Endothelial cell of umbilical vein (primary cell): ENCODE data around the gene EIF4B. TPM values are rescaled to one million over a fixed set of nuclear protein-coding genes. Genes with fewer than 3 reads are reported as not detected.

Experiments
- BruUV-seq: library from RNA; stranded (reverse); fragments of 400-500 nt; replicated peaks from 2 replicates; lab custom pipeline; 2021; lab: Mats Ljungman, UMichigan
- CTCF ChIA-PET: fragments of 300-600, 350-600 bp; sonication (Branson Sonifier 250); formaldehyde crosslinking; loops from one replicate; lab custom pipeline; 2021; ENCODE audit warnings: antibody characterized with exemption, inconsistent platforms; lab: Charles Lee
- POLR2A ChIA-PET: fragments of 300-600, 350-600 bp; sonication (Branson Sonifier 250); formaldehyde crosslinking; loops from one replicate; lab custom pipeline; 2021; ENCODE audit warnings: antibody characterized with exemption, inconsistent platforms; lab: Charles Lee
- DNase-seq: peaks from one replicate; pipeline ENCODE4 v3.0.0-alpha.2; 2011; ENCODE audit warnings: low read depth, low spot score
- FAIRE-seq: peaks from 2 replicates; lab custom pipeline; 2011; peaks lifted over from hg19 to GRCh38; lab: Jason Lieb, UNC
- H2AFZ ChIP-seq: 2 replicates; pipeline ENCODE4 v1.6.0; 2012; ENCODE audit warnings: low read depth, low read length, control low read depth, inconsistent platforms
- H3K27ac ChIP-seq: 2 replicates; pipeline ENCODE4 v1.5.1; 2011; ENCODE audit warnings: low read depth, mild to moderate bottlenecking, control low read depth, low read length, moderate library complexity; ENCODE audit not compliant: insufficient read depth
- H3K27me3 ChIP-seq, 2 experiments: 2 replicates each; pipeline versions ENCODE4 v1.6.0 to v1.6.1; 2011; ENCODE audit warnings: low read length in 2 of 2, mixed read lengths in 1 of 2; ENCODE audit not compliant: control insufficient read depth in 2 of 2, insufficient read depth in 2 of 2
- H3K36me3 ChIP-seq, 2 experiments: 2 replicates in 1 of 2; 3 replicates in 1 of 2; pipeline ENCODE4 v1.5.1; 2011; ENCODE audit warnings: low read length in 2 of 2, mild to moderate bottlenecking in 1 of 2, moderate library complexity in 1 of 2; ENCODE audit not compliant: control insufficient read depth in 2 of 2, insufficient read depth in 2 of 2; ENCODE audit errors: extremely low read depth in 1 of 2
- H3K4me1 ChIP-seq: 3 replicates; pipeline ENCODE4 v1.5.1; 2011; ENCODE audit warnings: mild to moderate bottlenecking, low read length; ENCODE audit not compliant: control insufficient read depth, insufficient read depth; ENCODE audit errors: extremely low read depth
- H3K4me2 ChIP-seq: 2 replicates; pipeline ENCODE4 v1.6.1; 2011; ENCODE audit warnings: low read length, control low read depth, mixed read lengths; ENCODE audit not compliant: insufficient read depth
- H3K4me3 ChIP-seq, 3 experiments: fragments of 200-600 bp in 1 of 3; sonication (generic), shearing (Covaris generic) in 1 of 3; replicated peaks in 1 of 3; 2 replicates each; pipeline ENCODE4 v1.5.1; 2011 to 2016; ENCODE audit warnings: control low read depth in 3 of 3, low read length in 3 of 3, mild to moderate bottlenecking in 2 of 3, inconsistent platforms in 1 of 3, low read depth in 1 of 3, moderate library complexity in 1 of 3; ENCODE audit not compliant: insufficient read depth in 1 of 3
- H3K79me2 ChIP-seq: 2 replicates; pipeline ENCODE4 v1.6.0; 2012; ENCODE audit warnings: low read length, inconsistent platforms; ENCODE audit not compliant: control insufficient read depth, insufficient read depth
- H3K9ac ChIP-seq: replicated peaks from 2 replicates; pipeline ENCODE3; 2011; ENCODE audit warnings: low read length, control low read depth; ENCODE audit not compliant: insufficient read depth; ENCODE audit errors: extremely low read depth
- H3K9me1 ChIP-seq: replicated peaks from 3 replicates; pipeline ENCODE4 v1.6.0; 2011; ENCODE audit warnings: mild to moderate bottlenecking, low read length; ENCODE audit not compliant: control insufficient read depth, insufficient read depth; ENCODE audit errors: extremely low read depth
- H3K9me3 ChIP-seq: replicated peaks from 2 replicates; pipeline ENCODE4 v1.5.1; 2012; ENCODE audit warnings: low read length, inconsistent platforms; ENCODE audit not compliant: control insufficient read depth, insufficient read depth
- H4K20me1 ChIP-seq: replicated peaks from 2 replicates; pipeline ENCODE3; 2011; ENCODE audit warnings: mild to moderate bottlenecking, low read length; ENCODE audit not compliant: control insufficient read depth, insufficient read depth; ENCODE audit errors: extremely low read depth
- EZH2 ChIP-seq: IDR thresholded peaks from 2 replicates; pipeline ENCODE4 v1.6.1; 2012; ENCODE audit warnings: borderline replicate concordance, low read depth, mild to moderate bottlenecking, moderate library complexity, low read length, inconsistent platforms; ENCODE audit not compliant: severe bottlenecking
- FOS ChIP-seq: IDR thresholded peaks from 2 replicates; pipeline ENCODE4 v1.6.1; 2011; ENCODE audit warnings: mild to moderate bottlenecking, low read length, moderate library complexity, borderline replicate concordance; ENCODE audit not compliant: insufficient read depth
- GATA2 ChIP-seq: IDR thresholded peaks from 2 replicates; pipeline ENCODE4 v1.7.0; 2011; ENCODE audit warnings: low read depth, mild to moderate bottlenecking, moderate library complexity, mixed read lengths, low read length; ENCODE audit not compliant: insufficient read length, insufficient read depth
- JUN ChIP-seq: IDR thresholded peaks from 2 replicates; pipeline ENCODE4 v1.6.1; 2011; ENCODE audit warnings: borderline replicate concordance, low read depth; ENCODE audit not compliant: insufficient read length, insufficient read depth
- MAX ChIP-seq: IDR thresholded peaks from 2 replicates; pipeline ENCODE4 v1.6.1; 2011; ENCODE audit not compliant: insufficient read depth, insufficient read length
- MYC ChIP-seq: IDR thresholded peaks from one replicate; pipeline ENCODE4 v1.6.1; 2011; ENCODE audit warnings: mild to moderate bottlenecking, low read depth, low read length
- POLR2A ChIP-seq: IDR thresholded peaks from 2 replicates; pipeline ENCODE4 v1.6.1; 2012; ENCODE audit warnings: low read depth, mild to moderate bottlenecking, control low read depth, low read length
- POLR2AphosphoS5 ChIP-seq: IDR thresholded peaks from 2 replicates; pipeline ENCODE4 v1.6.1; 2012; ENCODE audit warnings: low read depth, mild to moderate bottlenecking, control low read depth, low read length, moderate library complexity; ENCODE audit not compliant: insufficient read depth
- dilution Hi-C: fragments of 300-500 bp; cut with MboI; formaldehyde crosslinking; loops from one replicate; pipeline ENCODE4 v1.15.0; 2019; ENCODE audit warnings: low sequenced_read_pairs; ENCODE audit not compliant: extremely low pct_ligation_motif_present
- intact Hi-C: fragments of 100-400 bp; cut with micrococcal nuclease; formaldehyde crosslinking; loops from one replicate; pipeline ENCODE4 v1.10.0; 2022
- polyA plus RNA-seq, 4 experiments: library from polyadenylated mRNA; depleted of rRNA in 3 of 4; stranded (reverse) in 3 of 4; unstranded in 1 of 4; fragments of >200 nt; gene quantifications; 2 replicates each; pipeline versions ENCODE4 v1.2.1 to v1.2.3, GENCODE V29; 2011 to 2012; ENCODE audit warnings: missing spikeins in 1 of 4
- total RNA-seq: library from RNA; stranded (reverse); gene quantifications from 2 replicates; pipeline ENCODE4 v1.2.3, GENCODE V29; 2021
- TF ChIP-seq, protein P1 (sequence below), 2 donors: IDR thresholded peaks; 1 replicate in 1 of 2; 2 replicates in 1 of 2; pipeline ENCODE4 v1.5.1; 2011; ENCODE audit warnings: low read length in 2 of 2, mild to moderate bottlenecking in 2 of 2, moderate library complexity in 2 of 2, control low read depth in 1 of 2, inconsistent platforms in 1 of 2, low read depth in 1 of 2; ENCODE audit not compliant: insufficient read depth in 1 of 2; ENCODE audit errors: extremely low read depth in 1 of 2

The EIF4B gene
- total and polyA plus RNA-seq, 2 donors (not counting 3 experiments of a cell fraction or from before 2014, with no cell fraction given): 233 to 382 TPM

GRCh38 chr12:53074283-53074998 lies 68.2 kb downstream of the EIF4B start:
- H2AFZ ChIP-seq: no peak overlapping the region
- H3K27me3 ChIP-seq: no peaks in the 10 kb centered on the region
- FAIRE-seq (no peak), DNase-seq (no peak)
- no peaks in the 10 kb centered on the region for H3K9me1 ChIP-seq
- BruUV-seq: no TSS peak
- H3K9ac ChIP-seq: no peak overlapping the region
- H3K27ac ChIP-seq: no peak overlapping the region
- ChIA-PET POLR2A (no interaction called here), CTCF (interaction anchor here (14.2 kb wide), 1 partner anchor 26 kb away, joined by 463 read pairs; the partner anchor contains the start of genes IGFBP6 and SOAT2)
- peaks cover 21% of the 10 kb centered on the region for H3K4me1 ChIP-seq
- no peaks in the 10 kb centered on the region for H4K20me1 ChIP-seq
- peaks cover 0 to 22% of the 10 kb centered on the region in 2 experiments for H3K36me3 ChIP-seq
- H3K79me2 ChIP-seq: peaks cover 11% of the 10 kb centered on the region
- no peak overlapping the region for H3K4me3 ChIP-seq
- no peak overlapping the region for H3K4me2 ChIP-seq
- H3K9me3 ChIP-seq: no peaks in the 10 kb centered on the region
- intact Hi-C loops: no loop called here
- no peak for TF ChIP-seq POLR2AphosphoS5
- no peak for TF ChIP-seq FOS
- TF ChIP-seq JUN: no peak
- TF ChIP-seq GATA2: no peak
- TF ChIP-seq MYC: no peak
- no peak for TF ChIP-seq EZH2
- no peak for TF ChIP-seq POLR2A
- TF ChIP-seq, protein P1, sequence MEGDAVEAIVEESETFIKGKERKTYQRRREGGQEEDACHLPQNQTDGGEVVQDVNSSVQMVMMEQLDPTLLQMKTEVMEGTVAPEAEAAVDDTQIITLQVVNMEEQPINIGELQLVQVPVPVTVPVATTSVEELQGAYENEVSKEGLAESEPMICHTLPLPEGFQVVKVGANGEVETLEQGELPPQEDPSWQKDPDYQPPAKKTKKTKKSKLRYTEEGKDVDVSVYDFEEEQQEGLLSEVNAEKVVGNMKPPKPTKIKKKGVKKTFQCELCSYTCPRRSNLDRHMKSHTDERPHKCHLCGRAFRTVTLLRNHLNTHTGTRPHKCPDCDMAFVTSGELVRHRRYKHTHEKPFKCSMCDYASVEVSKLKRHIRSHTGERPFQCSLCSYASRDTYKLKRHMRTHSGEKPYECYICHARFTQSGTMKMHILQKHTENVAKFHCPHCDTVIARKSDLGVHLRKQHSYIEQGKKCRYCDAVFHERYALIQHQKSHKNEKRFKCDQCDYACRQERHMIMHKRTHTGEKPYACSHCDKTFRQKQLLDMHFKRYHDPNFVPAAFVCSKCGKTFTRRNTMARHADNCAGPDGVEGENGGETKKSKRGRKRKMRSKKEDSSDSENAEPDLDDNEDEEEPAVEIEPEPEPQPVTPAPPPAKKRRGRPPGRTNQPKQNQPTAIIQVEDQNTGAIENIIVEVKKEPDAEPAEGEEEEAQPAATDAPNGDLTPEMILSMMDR (IDR thresholded peaks at IDR 0.05; ENCODE audit: extremely low read depth in 1 of 2, insufficient read depth in 1 of 2, low read depth in 1 of 2, low read length in 2 of 2): no peak
- TF ChIP-seq MAX: no peak
- dilution Hi-C loops: no loop called here
